Calu3 (cell line): ENCODE results near the gene OR2Y1. TPM values are rescaled to one million over a fixed set of nuclear protein-coding genes. Genes with fewer than 3 reads are reported as not detected.
"Not testable (repeated sequence)": the region's sequence is repeated elsewhere in the genome, so short reads cannot be mapped to it uniquely, and the experiment has no call there.

ENCODE experiments used
- Bru-seq: library from RNA; stranded (reverse); fragments of 400-500 nt; gene quantifications from one replicate; lab custom pipeline; 2021; lab: Mats Ljungman, UMichigan
- BruChase-seq, 2 experiments: library from RNA; stranded (reverse); fragments of 400-500 nt; gene quantifications; one replicate each; lab custom pipeline; 2021; lab: Mats Ljungman, UMichigan
- BruUV-seq: library from RNA; stranded (reverse); fragments of 400-500 nt; replicated peaks from 2 replicates; lab custom pipeline; 2021; lab: Mats Ljungman, UMichigan
- CTCF ChIA-PET: fragments of 300-600 bp; sonication (Branson Sonifier 250); formaldehyde crosslinking; loops from one replicate; lab custom pipeline; 2022; ENCODE audit warnings: antibody characterized with exemption; lab: Charles Lee
- DNase-seq: peaks from one replicate; pipeline ENCODE4 v3.0.0; 2022
- H3K27ac Mint-ChIP-seq: one replicate; pipeline ENCODE4 v1.8.0; 2022; ENCODE audit warnings: mixed read lengths; ENCODE audit not compliant: unreplicated experiment
- H3K27me3 Mint-ChIP-seq: one replicate; pipeline ENCODE4 v1.8.0; 2022; ENCODE audit warnings: mixed read lengths; ENCODE audit not compliant: unreplicated experiment
- H3K36me3 Mint-ChIP-seq: one replicate; pipeline ENCODE4 v1.8.0; 2022; ENCODE audit warnings: mild to moderate bottlenecking, moderate library complexity, mixed read lengths; ENCODE audit not compliant: insufficient read depth, unreplicated experiment
- H3K4me1 Mint-ChIP-seq: one replicate; pipeline ENCODE4 v1.8.0; 2022; ENCODE audit warnings: mild to moderate bottlenecking, low read depth, mixed read lengths; ENCODE audit not compliant: unreplicated experiment
- H3K4me3 Mint-ChIP-seq: one replicate; pipeline ENCODE4 v1.8.0; 2022; ENCODE audit warnings: mild to moderate bottlenecking, low read depth, moderate library complexity, mixed read lengths; ENCODE audit not compliant: unreplicated experiment
- H3K9me3 Mint-ChIP-seq: one replicate; pipeline ENCODE4 v1.8.0; 2022; ENCODE audit warnings: low read depth, mixed read lengths; ENCODE audit not compliant: unreplicated experiment
- intact Hi-C: fragments of 100-400 bp; cut with micrococcal nuclease; formaldehyde crosslinking; loops from one replicate; pipeline ENCODE4 v1.10.0; 2022; ENCODE audit not compliant: unreplicated experiment
- long read RNA-seq: library from polyadenylated mRNA; stranded (forward); transcript quantifications from one replicate; pipeline ENCODE4 v2.0.0, GENCODE V29; 2022
- total RNA-seq: library from RNA; stranded (reverse); gene quantifications from 2 replicates; pipeline ENCODE4 v1.2.3, GENCODE V29; 2022
- TF ChIP-seq, protein P1 (sequence below): fragments of 200-600 bp; IDR thresholded peaks from one replicate; pipeline ENCODE4 v1.8.0; 2022; ENCODE audit warnings: antibody characterized with exemption; ENCODE audit not compliant: unreplicated experiment

The OR2Y1 gene, protein sequence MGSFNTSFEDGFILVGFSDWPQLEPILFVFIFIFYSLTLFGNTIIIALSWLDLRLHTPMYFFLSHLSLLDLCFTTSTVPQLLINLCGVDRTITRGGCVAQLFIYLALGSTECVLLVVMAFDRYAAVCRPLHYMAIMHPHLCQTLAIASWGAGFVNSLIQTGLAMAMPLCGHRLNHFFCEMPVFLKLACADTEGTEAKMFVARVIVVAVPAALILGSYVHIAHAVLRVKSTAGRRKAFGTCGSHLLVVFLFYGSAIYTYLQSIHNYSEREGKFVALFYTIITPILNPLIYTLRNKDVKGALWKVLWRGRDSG
- not detected in 2 replicates for total RNA-seq
- not detected for Bru-seq, nascent RNA
- BruChase-seq, experiment 1, labeled RNA remaining after a 6-hour chase, result percentile 18 among the genes with signal in this experiment
- not detected for BruChase-seq, experiment 2, labeled RNA remaining after a 2-hour chase
- long read RNA-seq, result 0 reads

DNA sequence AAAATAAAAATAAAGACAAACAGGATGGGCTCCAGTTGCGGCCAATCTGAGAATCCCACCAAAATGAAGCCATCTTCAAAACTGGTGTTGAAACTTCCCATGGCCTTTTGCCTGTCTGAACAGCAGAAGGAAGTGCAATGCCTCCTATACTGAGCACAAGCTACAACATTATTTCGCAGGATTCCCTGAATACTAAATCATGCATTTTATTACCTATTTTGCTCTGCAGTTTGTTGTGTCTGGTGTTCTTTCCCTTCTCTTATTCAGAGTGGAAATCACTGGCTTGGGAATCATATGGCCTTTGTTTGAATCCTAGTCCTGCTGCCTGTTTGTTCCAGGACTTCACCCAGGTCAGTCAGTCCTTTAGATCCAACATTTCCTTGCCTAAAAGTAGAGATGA is at the start of gene OR2Y1:
Gene OR2Y1 (minus strand): TSS at position 101 of the 400 bp plus-strand sequence. CDS start 0 bp downstream, at position 101.
- H3K4me1 Mint-ChIP-seq, result no peaks in the 10 kb centered on the region
- H3K9me3 Mint-ChIP-seq, result peaks cover 3% of the 10 kb centered on the region
- CTCF ChIA-PET, result interaction anchor here (0.6 kb wide), 1 partner anchor 1374 kb away, joined by 3 read pairs; no protein-coding TSS in a partner anchor
- BruUV-seq, result no TSS peak
- H3K27me3 Mint-ChIP-seq, result peaks cover 39% of the 10 kb centered on the region
- no peaks in the 10 kb centered on the region for H3K36me3 Mint-ChIP-seq
- intact Hi-C loops, result no loop called here
- TF ChIP-seq, protein P1, sequence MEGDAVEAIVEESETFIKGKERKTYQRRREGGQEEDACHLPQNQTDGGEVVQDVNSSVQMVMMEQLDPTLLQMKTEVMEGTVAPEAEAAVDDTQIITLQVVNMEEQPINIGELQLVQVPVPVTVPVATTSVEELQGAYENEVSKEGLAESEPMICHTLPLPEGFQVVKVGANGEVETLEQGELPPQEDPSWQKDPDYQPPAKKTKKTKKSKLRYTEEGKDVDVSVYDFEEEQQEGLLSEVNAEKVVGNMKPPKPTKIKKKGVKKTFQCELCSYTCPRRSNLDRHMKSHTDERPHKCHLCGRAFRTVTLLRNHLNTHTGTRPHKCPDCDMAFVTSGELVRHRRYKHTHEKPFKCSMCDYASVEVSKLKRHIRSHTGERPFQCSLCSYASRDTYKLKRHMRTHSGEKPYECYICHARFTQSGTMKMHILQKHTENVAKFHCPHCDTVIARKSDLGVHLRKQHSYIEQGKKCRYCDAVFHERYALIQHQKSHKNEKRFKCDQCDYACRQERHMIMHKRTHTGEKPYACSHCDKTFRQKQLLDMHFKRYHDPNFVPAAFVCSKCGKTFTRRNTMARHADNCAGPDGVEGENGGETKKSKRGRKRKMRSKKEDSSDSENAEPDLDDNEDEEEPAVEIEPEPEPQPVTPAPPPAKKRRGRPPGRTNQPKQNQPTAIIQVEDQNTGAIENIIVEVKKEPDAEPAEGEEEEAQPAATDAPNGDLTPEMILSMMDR, result no peak
- H3K4me3 Mint-ChIP-seq, result no peak within 1 kb of the TSS
- H3K27ac Mint-ChIP-seq, result no peak within 1 kb of the TSS
- no peak for DNase-seq

DNA sequence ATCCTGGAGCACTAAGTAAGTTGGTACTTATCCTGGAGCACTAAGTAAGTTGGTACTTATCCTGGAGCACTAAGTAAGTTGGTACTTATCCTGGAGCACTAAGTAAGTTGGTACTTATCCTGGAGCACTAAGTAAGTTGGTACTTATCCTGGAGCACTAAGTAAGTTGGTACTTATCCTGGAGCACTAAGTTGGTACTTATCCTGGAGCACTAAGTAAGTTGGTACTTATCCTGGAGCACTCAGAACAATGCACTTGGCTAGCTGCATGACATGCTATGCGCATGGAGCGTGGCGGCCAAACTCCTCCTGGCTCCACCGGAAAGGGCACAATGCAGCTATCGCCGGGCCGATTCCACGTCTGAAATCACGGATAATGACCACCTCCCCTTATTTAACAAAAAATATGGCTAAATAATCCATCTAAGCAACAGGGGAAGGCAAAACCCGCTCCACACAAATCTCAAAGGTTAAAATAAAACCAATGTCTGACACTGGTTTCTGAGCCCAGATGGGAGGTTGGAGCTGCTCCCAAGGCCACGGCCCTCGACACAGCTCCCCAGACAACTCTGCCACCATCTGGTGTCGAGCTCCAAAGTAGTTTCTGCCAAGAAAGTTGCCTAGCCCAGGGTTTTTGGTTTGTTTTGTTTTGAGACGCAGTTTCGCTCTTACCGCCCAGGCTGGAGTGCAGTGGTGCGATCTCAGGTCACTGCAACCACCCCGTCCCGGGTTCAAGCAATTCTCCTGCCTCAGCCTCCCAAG is 49.0 kb upstream of the OR2Y1 start:
- H3K9me3 Mint-ChIP-seq, H3K4me3 Mint-ChIP-seq, H3K27me3 Mint-ChIP-seq, CTCF ChIA-PET, DNase-seq, BruUV-seq, H3K27ac Mint-ChIP-seq: not testable (repeated sequence)
- Mint-ChIP-seq H3K36me3 (peaks cover 17% of the 10 kb centered on the region), H3K4me1 (peaks cover 16% of the 10 kb centered on the region)
- intact Hi-C loops, result loop anchor here (10.0 kb wide), 1 partner anchor 246 kb away; no protein-coding TSS in a partner anchor

DNA sequence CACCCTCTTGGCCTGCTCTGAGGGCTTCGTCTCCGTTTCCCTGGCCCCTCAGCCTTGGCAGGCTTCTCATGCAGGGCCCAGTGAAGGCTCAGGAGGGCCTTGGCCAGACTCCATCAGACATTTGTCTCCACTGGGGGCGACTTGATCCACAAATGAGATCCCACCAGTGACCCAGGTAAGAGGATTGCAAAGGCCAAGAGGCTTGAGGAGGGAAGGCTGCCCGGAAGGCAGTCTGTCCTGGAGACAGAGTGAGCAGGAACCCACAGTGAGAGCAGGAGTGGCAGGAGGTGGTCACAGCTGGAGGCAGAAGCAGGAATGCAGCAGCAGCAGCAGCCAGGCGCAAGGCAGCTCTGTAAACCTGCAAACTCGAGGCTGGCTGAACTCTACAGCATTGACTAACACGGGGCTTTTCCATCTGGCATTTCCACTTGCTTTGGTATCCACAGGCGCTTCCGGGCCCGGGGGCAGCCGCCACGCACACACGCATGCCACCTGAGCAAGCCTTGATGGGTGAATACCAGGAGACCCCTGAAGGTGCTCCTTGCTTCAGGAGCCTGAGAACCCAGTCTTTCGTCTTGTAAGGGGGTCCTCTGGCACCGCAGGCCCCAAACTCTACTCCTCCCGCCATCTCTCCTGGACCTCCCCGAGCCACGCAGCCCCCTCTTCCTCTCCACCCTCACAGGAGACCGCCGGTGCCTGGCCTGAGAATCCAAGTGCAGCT is 48.0 kb upstream of the OR2Y1 start:
- peaks cover 15% of the 10 kb centered on the region for H3K36me3 Mint-ChIP-seq
- H3K27ac Mint-ChIP-seq, result no peak overlapping the region
- no peaks in the 10 kb centered on the region for H3K9me3 Mint-ChIP-seq
- intact Hi-C loops, result loop anchor here (10.0 kb wide), 1 partner anchor 247 kb away; no protein-coding TSS in a partner anchor
- H3K27me3 Mint-ChIP-seq, result no peaks in the 10 kb centered on the region
- no peak for DNase-seq
- no TSS peak for BruUV-seq
- CTCF ChIA-PET, result no interaction called here
- TF ChIP-seq, protein P1, result no peak
- peaks cover 16% of the 10 kb centered on the region for H3K4me1 Mint-ChIP-seq
- H3K4me3 Mint-ChIP-seq, result no peak overlapping the region

DNA sequence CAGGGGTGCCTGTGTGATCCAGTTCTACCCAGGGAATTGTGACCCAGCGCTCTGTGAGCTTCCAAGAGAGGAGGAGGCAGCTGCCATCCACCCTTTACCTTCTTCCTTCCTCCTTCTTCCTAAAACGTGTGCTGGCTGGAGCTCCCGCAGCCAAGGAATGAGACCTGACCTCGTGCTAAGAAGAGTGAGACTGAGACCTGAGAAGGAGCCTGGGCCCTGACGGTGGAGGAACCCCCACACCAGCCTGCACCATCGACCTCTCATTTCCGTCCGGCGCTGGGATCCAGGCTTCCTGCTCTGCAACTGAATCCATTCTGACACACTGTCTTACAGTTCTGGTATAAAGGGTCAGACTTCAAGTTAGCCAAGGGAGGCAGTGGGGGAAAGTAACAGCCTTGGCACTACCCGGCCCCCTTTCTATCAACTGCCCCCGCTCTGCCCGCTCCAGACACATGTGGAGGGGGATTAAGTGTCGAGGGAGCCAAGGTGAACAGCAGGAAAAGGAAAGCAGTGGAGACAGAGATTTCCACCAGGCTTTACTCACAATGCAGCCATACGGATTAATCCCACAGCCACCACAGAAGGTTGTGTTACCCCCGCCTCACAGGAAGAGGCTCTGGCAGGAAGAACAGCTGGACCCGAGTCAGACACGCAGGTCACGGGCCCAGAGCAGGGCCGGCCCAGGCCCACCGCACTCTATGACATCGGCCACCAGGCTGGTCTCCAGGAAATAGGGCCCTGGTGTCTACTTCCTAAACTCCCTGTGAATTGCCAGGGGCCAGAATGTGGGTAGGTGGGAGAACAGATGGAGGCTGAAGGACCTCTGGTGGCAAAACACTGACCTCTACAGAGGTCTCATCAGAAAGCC is 46.9 kb upstream of the OR2Y1 start:
- TF ChIP-seq, protein P1, result no peak
- Mint-ChIP-seq H3K27ac (peak overlapping the region; percentile 16), H3K4me3 (no peak overlapping the region), H3K4me1 (peaks cover 16% of the 10 kb centered on the region), H3K9me3 (no peaks in the 10 kb centered on the region), H3K36me3 (peaks cover 4% of the 10 kb centered on the region), H3K27me3 (no peaks in the 10 kb centered on the region)
- no TSS peak for BruUV-seq
- no peak for DNase-seq
- intact Hi-C loops, result loop anchor here (10.0 kb wide), 1 partner anchor 248 kb away; no protein-coding TSS in a partner anchor
- CTCF ChIA-PET, result interaction anchor here (2.6 kb wide), 1 partner anchor 14 kb away, joined by 19 read pairs; the partner anchor contains the start of gene MGAT1
